ENCODE results near the gene ZMYND8.

The ZMYND8 gene

GRCh38 chr20:47353692-47354463 lies 2.6 kb downstream of the ZMYND8 start:
- no peak for TF ChIP-seq ZFX (IDR thresholded peaks at IDR 0.05; ENCODE audit: borderline replicate concordance)
- TF ChIP-seq, protein P1, sequence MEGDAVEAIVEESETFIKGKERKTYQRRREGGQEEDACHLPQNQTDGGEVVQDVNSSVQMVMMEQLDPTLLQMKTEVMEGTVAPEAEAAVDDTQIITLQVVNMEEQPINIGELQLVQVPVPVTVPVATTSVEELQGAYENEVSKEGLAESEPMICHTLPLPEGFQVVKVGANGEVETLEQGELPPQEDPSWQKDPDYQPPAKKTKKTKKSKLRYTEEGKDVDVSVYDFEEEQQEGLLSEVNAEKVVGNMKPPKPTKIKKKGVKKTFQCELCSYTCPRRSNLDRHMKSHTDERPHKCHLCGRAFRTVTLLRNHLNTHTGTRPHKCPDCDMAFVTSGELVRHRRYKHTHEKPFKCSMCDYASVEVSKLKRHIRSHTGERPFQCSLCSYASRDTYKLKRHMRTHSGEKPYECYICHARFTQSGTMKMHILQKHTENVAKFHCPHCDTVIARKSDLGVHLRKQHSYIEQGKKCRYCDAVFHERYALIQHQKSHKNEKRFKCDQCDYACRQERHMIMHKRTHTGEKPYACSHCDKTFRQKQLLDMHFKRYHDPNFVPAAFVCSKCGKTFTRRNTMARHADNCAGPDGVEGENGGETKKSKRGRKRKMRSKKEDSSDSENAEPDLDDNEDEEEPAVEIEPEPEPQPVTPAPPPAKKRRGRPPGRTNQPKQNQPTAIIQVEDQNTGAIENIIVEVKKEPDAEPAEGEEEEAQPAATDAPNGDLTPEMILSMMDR (IDR thresholded peaks at IDR 0.05): no peak
- no peak overlapping the region for H3K27ac ChIP-seq

DNA sequence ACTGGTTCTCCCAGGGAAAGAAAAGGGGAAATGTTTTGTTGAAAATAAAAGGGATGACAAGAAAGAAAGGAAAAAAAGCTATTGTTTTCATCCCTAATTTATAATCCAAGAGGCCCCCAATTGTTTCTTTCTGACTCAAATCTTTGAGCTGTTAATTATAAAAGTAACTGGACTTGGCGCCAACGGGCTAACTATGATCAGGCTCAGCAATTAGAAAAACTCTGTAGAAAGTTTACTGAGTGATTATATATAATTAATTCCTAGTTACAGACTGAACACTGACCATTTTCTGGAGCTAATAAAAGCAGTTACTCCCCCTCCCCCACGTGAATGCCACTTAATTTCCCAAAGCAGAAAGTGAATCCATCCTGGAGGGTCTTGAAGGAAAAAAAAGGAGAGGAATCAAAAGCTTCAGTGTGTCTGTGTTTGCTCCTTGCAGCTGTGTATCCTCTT lies 3.2 kb downstream of the ZMYND8 start:
- TF ChIP-seq, protein P1 (IDR thresholded peaks at IDR 0.05): no peak
- TF ChIP-seq ZFX (IDR thresholded peaks at IDR 0.05; ENCODE audit: borderline replicate concordance): no peak
- no peak overlapping the region for H3K27ac ChIP-seq

DNA sequence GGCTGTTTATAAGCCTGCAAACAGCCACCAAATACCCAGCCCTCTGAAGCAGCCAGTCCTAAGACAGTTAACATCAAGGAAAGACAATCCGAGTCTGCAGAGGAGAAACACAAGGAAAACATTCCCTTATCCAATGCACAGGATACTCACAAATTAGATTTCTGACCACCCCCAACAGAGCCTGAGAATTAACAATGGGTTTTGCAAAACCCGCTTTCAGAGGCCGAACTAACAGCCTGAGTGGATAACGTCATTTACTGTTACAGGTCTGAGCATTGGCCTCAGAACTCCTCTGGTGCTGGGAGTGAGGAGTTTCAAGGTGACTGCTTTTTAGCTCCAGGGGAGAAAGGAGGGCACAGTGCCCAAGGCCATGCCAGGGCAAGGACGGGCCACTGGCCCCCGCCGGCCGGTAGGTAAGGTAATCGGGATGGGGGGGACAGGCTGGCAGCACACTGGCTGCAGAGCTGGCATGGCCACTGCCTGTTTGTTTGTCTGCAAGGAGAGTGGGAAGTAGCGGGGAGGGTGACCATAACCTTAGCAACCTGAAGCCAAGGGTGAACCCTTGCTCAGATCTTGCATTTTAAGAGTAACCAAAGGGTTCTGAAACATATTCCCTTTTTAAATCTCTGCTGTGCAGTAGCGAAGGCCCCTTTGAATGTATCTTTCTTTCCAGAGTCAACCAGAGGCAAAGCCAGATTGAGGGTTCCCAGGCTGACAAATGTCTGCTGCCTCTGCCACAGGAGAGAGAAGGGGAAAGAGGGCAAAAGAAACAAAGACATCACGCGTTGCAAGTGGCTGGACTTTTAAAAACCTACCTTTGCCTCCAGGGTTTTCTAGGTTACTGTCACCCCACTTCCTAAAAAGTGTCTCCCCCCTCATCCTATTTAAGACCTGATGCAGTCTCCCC lies 3.9 kb downstream of the ZMYND8 start:
- TF ChIP-seq ZFX (IDR thresholded peaks at IDR 0.05; ENCODE audit: borderline replicate concordance): no peak
- TF ChIP-seq, protein P1 (IDR thresholded peaks at IDR 0.05): no peak
- no peak overlapping the region for H3K27ac ChIP-seq

DNA sequence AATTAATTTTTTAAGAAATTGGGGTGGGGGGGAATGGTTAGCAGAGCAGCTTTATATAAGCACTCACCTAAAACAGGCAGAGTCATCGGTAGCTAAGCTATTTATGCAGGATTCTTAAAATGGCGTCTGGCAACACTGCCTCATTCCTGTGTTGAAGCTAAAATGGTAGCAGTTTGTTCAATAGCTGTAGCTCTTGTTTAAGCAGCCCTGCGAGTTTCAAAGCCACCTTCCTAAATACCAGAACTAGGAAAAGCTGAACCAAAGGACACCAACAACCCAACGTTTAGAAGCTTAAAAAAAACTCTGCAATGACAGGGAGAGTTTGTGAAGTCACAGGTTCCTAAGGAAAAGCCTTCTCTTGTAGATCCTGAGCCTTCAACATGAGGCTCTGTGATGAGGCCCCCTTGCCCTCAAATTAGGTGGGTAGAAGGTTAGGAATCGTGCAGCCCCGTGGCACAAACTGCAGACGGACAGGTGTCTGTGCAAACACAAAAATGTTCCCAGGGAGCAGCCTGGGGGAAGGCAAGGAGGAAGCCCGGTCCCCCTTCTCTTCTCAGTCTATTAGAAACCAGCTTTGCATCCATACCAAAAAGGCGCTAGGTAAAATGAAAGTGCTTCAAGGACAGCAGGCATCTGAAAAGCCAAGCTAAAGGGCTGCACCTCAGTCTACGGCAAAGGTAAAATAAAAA lies 4.7 kb downstream of the ZMYND8 start:
- TF ChIP-seq ZFX (IDR thresholded peaks at IDR 0.05; ENCODE audit: borderline replicate concordance): no peak
- TF ChIP-seq, protein P1 (IDR thresholded peaks at IDR 0.05): no peak
- H3K27ac ChIP-seq: no peak overlapping the region

DNA sequence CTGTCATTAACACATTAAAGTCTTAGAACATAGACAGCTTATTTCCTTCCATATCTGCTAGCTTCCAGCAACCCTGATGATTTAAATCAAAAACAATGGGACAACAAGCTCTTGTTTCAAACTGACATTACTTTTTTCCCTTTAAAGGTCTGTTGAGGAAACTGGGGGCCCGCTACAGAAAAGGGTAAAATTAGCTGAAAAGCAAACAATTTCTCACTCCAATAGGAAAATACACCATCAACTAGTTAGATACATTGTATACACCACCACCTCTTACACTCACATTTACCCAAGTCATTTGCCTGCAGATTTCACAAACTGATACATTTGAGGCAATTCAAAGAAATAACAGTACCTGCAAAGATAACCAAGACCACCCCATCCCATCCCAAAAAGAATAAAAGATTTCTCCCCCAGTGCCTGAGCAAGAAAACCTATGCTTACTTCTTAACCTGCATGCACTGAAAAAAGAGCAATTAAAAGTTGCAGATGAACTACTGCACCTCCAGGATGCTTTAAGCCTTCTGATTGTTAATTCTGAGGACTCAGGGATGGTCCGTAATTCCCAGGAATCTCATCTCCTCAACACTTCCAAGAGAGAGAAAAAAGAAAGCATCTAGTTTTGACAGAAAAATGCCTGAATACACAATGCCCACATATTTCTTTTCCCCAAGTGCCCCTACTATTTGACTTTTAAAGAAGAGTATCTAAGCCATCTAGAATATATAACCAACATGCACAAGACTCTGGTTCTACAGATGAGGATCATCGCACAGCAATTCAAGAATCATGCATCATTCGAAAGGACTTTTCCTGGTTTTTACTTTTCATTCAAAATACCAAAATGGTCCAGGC lies 5.6 kb downstream of the ZMYND8 start:
- no peak for TF ChIP-seq ZFX (IDR thresholded peaks at IDR 0.05; ENCODE audit: borderline replicate concordance)
- TF ChIP-seq, protein P1 (IDR thresholded peaks at IDR 0.05): no peak

GRCh38 chr20:47350181-47350550 lies 6.3 kb downstream of the ZMYND8 start:
- H3K27ac ChIP-seq: no peak overlapping the region
- TF ChIP-seq, protein P1 (IDR thresholded peaks at IDR 0.05): no peak
- TF ChIP-seq ZFX (IDR thresholded peaks at IDR 0.05; ENCODE audit: borderline replicate concordance): no peak

More for the DNA sequence above, 5.6 kb downstream of the ZMYND8 start:
- no peak overlapping the region for H3K27ac ChIP-seq
